ENCODE results near the gene SERTAD4. TPM values are rescaled to one million over a fixed set of nuclear protein-coding genes. Genes with fewer than 3 reads are reported as not detected.

The SERTAD4 gene
- total RNA-seq, 1 donor from 2014 or later: 11.4 TPM

GRCh38 chr1:210280221-210280620 lies 47.6 kb downstream of the SERTAD4 start:
- Mint-ChIP-seq H3K4me1 (ENCODE audit: unreplicated experiment) (no peaks in the 10 kb centered on the region), H3K27ac (no peak overlapping the region), H3K4me3 (no peak overlapping the region), H3K36me3 (no peaks in the 10 kb centered on the region), H3K9me3 (peaks cover 13% of the 10 kb centered on the region), H3K27me3 (peaks cover 9% of the 10 kb centered on the region)
- no peak for DNase-seq (ENCODE audit: extremely low spot score, unreplicated experiment)
- no peak for TF ChIP-seq CTCF (conservative IDR thresholded peaks at IDR 0.05)

DNA sequence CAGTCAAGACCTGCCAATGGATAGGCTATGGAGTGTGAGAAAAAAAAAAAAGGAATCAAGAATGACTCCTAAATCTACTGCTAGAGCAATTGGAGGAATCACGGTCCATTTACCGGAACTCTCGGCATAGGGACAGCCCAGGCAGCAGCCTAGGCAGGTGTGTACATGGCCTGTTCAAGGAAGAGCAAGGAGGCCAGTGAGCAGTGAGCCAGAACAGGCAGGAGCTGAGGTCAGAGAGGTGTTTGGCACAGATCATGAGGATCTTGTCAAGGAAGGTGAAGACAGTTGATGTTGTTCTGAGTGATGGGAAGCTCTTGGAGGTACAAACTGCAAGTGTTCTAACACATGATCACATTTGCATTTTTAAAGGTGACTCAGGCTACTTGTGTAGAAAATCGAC lies 55.5 kb downstream of the SERTAD4 start:
- H3K4me1 Mint-ChIP-seq (ENCODE audit: unreplicated experiment): peaks cover 24% of the 10 kb centered on the region
- no peak for DNase-seq (ENCODE audit: extremely low spot score, unreplicated experiment)

GRCh38 chr1:210289248-210289647 lies 56.7 kb downstream of the SERTAD4 start:
- Mint-ChIP-seq H3K27ac (no peak overlapping the region), H3K9me3 (no peaks in the 10 kb centered on the region), H3K4me3 (no peak overlapping the region), H3K27me3 (peaks cover 23% of the 10 kb centered on the region), H3K36me3 (no peaks in the 10 kb centered on the region), H3K4me1 (ENCODE audit: unreplicated experiment) (peaks cover 30% of the 10 kb centered on the region)
- TF ChIP-seq CTCF (conservative IDR thresholded peaks at IDR 0.05): no peak
- DNase-seq (ENCODE audit: extremely low spot score, unreplicated experiment): no peak

More for the DNA sequence above, 55.5 kb downstream of the SERTAD4 start:
- no peaks in the 10 kb centered on the region for H3K9me3 Mint-ChIP-seq
- H3K4me3 Mint-ChIP-seq: no peak overlapping the region
- TF ChIP-seq CTCF (conservative IDR thresholded peaks at IDR 0.05): no peak
- H3K27ac Mint-ChIP-seq: no peak overlapping the region
- no peaks in the 10 kb centered on the region for H3K36me3 Mint-ChIP-seq
- peaks cover 28% of the 10 kb centered on the region for H3K27me3 Mint-ChIP-seq

DNA sequence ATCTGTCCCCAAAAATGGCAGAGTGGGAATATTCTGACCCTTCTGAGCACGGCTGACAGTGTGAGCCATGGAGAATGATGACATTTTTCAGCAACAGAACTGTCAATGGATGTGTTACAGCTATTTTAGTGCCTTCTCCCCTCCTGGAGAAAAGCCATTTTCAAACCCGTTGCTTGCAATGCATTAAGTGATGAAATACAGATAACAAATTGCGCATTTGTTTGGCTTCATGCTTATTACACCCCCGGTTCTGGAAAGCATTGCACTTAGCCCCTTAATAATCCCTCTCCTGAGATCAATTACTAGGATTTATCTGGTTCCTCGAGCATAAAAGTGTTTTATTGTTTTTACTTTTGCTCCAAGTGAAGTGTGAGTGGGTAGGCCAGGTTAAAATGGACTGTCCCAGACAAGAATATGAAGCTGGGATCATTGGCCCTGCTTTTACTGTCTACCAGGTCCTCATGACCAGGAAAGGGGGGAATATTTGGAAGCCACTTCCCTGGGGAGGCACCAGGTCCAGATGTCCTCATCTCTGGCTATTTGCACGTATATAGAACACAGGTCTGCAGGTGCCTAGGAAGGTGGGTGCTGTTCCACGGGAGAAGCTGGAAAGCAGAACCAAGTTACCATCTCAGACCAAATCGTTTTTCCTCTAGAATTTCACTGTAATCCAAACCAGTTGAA lies 58.6 kb downstream of the SERTAD4 start:
- Mint-ChIP-seq H3K4me1 (ENCODE audit: unreplicated experiment) (peaks cover 43% of the 10 kb centered on the region), H3K4me3 (peak overlapping the region; percentile 22), H3K27me3 (peaks cover 18% of the 10 kb centered on the region), H3K27ac (peak overlapping the region; percentile 26), H3K36me3 (no peaks in the 10 kb centered on the region), H3K9me3 (no peaks in the 10 kb centered on the region)
- DNase-seq (ENCODE audit: extremely low spot score, unreplicated experiment): no peak
- no peak for TF ChIP-seq CTCF (conservative IDR thresholded peaks at IDR 0.05)

GRCh38 chr1:210291786-210292230 lies 59.2 kb downstream of the SERTAD4 start:
- Mint-ChIP-seq H3K36me3 (no peaks in the 10 kb centered on the region), H3K27ac (no peak overlapping the region), H3K27me3 (peaks cover 18% of the 10 kb centered on the region), H3K9me3 (no peaks in the 10 kb centered on the region), H3K4me1 (ENCODE audit: unreplicated experiment) (peaks cover 43% of the 10 kb centered on the region), H3K4me3 (peak overlapping the region; percentile 83)
- DNase-seq (ENCODE audit: extremely low spot score, unreplicated experiment): no peak
- TF ChIP-seq CTCF (conservative IDR thresholded peaks at IDR 0.05): no peak

Data from type B pancreatic cell (in vitro differentiated cells).